ENCODE data around the gene LAMA3. TPM values are rescaled to one million over a fixed set of nuclear protein-coding genes. Genes with fewer than 3 reads are reported as not detected.

The LAMA3 gene
- total and polyA plus RNA-seq, 2 of the 13 experiments (the other 11 are each of a cell fraction or from before 2014, with no cell fraction given) = 0.45 to 2.2 TPM

DNA sequence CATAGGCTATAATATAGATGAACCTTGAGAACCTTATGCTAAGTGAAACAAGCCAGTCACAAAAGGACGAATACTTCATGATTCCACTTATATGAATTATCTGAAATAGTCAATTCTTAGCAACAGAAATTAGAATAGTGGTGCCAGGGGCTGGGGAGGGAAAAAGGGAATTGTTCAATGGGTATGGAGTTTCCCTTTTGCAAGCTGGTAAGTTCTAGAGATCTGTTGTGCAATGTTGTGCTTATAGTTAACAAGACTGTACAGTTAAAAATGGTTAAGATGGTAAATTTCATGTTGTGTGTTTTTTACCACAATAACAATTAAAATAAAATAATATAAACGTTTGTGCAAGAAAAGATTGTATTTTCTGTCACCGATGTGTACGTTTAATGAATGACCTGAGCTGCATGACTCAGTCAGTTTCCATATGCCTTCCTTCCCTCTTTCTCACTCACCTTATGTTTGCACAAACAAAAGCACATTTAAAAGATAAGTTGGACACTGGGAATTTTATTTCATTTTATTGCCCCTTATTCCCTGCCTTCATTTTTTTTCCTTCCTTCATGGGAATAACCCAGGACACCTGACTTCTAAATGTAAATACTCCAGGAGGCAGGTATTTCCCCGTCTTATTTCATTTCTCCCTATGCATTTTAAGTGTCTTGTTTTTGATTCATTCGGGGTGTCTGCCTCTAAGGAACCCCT is 181.6 kb downstream of the LAMA3 start:
- in situ Hi-C loops (cut with HindIII; ENCODE audit: extremely low pct_ligation_motif_present, low pct_unique_long_range_greater_than_20kb) (no loop called here), intact Hi-C loops (cut with micrococcal nuclease; ENCODE audit: unreplicated experiment) (no loop called here)
- H3K4me2 ChIP-seq (ENCODE audit: low read depth, low read length) = no peak overlapping the region; the same call in 1 of the 2 replicates
- H3K36me3 ChIP-seq (replicated peaks in 1 of 2; ENCODE audit: control insufficient read depth in 1 of 2, insufficient read depth in 2 of 2, low read length in 2 of 2) = no peaks in the 10 kb centered on the region
- FAIRE-seq (no peak), DNase-seq (ENCODE audit: low spot score) (no peak), ATAC-seq (no peak)
- no peaks in the 10 kb centered on the region for H3K9me3 ChIP-seq (ENCODE audit: low read length)
- H2AFZ ChIP-seq (ENCODE audit: low read length) = no peak overlapping the region
- H3K9ac ChIP-seq (ENCODE audit: insufficient read depth, low read depth, low read length) = no peak overlapping the region
- 44% methylated on average over 6 of the region's 6 CpGs for WGBS (ENCODE audit: low lambda C conversion rate)
- TF ChIP-seq GTF3A (CRISPR knock-in tag; conservative IDR thresholded peaks at IDR 0.05) (no peak), NAIF1 (CRISPR knock-in tag; IDR thresholded peaks at IDR 0.05; ENCODE audit: borderline replicate concordance) (no peak), EEA1 (CRISPR knock-in tag; IDR thresholded peaks at IDR 0.05; ENCODE audit: borderline replicate concordance) (no peak), RORA (CRISPR knock-in tag; IDR thresholded peaks at IDR 0.05) (no peak), REXO4 (CRISPR knock-in tag; IDR thresholded peaks at IDR 0.05; ENCODE audit: borderline replicate concordance) (no peak)
- TF ChIP-seq, protein P1, sequence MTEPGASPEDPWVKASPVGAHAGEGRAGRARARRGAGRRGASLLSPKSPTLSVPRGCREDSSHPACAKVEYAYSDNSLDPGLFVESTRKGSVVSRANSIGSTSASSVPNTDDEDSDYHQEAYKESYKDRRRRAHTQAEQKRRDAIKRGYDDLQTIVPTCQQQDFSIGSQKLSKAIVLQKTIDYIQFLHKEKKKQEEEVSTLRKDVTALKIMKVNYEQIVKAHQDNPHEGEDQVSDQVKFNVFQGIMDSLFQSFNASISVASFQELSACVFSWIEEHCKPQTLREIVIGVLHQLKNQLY (CRISPR knock-in tag; IDR thresholded peaks at IDR 0.05) = no peak
- TF ChIP-seq, protein P2, sequence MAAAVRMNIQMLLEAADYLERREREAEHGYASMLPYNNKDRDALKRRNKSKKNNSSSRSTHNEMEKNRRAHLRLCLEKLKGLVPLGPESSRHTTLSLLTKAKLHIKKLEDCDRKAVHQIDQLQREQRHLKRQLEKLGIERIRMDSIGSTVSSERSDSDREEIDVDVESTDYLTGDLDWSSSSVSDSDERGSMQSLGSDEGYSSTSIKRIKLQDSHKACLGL (CRISPR knock-in tag; IDR thresholded peaks at IDR 0.05) = no peak
- POLR2A ChIA-PET = interaction anchor here (1.1 to 2.2 kb wide), 2 partner anchors 13 to 180 kb away, joined by 3 to 10 read pairs; no protein-coding TSS in a partner anchor
- H3K27ac ChIP-seq (ENCODE audit: extremely low read length, insufficient read depth, low read length) = no peak overlapping the region
- no peaks in the 10 kb centered on the region for H4K20me1 ChIP-seq (ENCODE audit: insufficient read depth, low read length)
- no peak overlapping the region for H3K4me3 ChIP-seq (replicated peaks in 1 of 3; ENCODE audit: insufficient read depth in 1 of 3, low read depth in 2 of 3, low read length in 3 of 3)
- BruUV-seq (replicated peaks) = no TSS peak
- H3K79me2 ChIP-seq (ENCODE audit: insufficient read depth, low read length) = no peaks in the 10 kb centered on the region
- peaks cover 22% of the 10 kb centered on the region for H3K4me1 ChIP-seq (ENCODE audit: insufficient read depth, low read length)
- CTCF ChIA-PET (ENCODE audit: low intra/inter-chr PET ratio, low total read pairs) = no interaction called here
- no peaks in the 10 kb centered on the region; a peak in 1 of 5 replicates for H3K27me3 ChIP-seq (ENCODE audit: control insufficient read depth in 1 of 2, insufficient read depth in 2 of 2, low read length in 2 of 2)
